HepG2 (cell line): Measurements from ENCODE around the gene ZBTB7B. TPM values are rescaled to one million over a fixed set of nuclear protein-coding genes. Genes with fewer than 3 reads are reported as not detected.

Source experiments
- AGO1 ChIP-seq: fragments of 200-400 bp; formaldehyde crosslinking; IDR thresholded peaks from 2 replicates; pipeline ENCODE4 v1.6.1; 2017; ENCODE audit warnings: mild to moderate bottlenecking, low read depth, low read length, moderate library complexity; ENCODE audit not compliant: poor library complexity, severe bottlenecking
- AKAP8 ChIP-seq: sonication (generic); formaldehyde crosslinking; IDR thresholded peaks from 2 replicates; pipeline ENCODE4 v1.5.1; 2020; ENCODE audit warnings: mild to moderate bottlenecking, missing genetic modification reagents
- ARID4A ChIP-seq: sonication (generic); formaldehyde crosslinking; IDR thresholded peaks from 2 replicates; pipeline ENCODE4 v1.5.0; 2020; ENCODE audit warnings: mild to moderate bottlenecking, missing genetic modification reagents, borderline replicate concordance
- CREB3 ChIP-seq: sonication (generic); formaldehyde crosslinking; IDR thresholded peaks from 2 replicates; pipeline ENCODE4 v1.5.0; 2020; ENCODE audit warnings: missing genetic modification reagents
- MTF2 ChIP-seq: sonication (generic); formaldehyde crosslinking; IDR thresholded peaks from 2 replicates; pipeline ENCODE4 v1.5.0; 2020; ENCODE audit warnings: missing genetic modification reagents, borderline replicate concordance
- MXD1 ChIP-seq: sonication (generic); formaldehyde crosslinking; IDR thresholded peaks from 2 replicates; pipeline ENCODE4 v1.4.0; 2020; ENCODE audit warnings: mild to moderate bottlenecking, missing genetic modification reagents
- PHF21A ChIP-seq: sonication (generic); formaldehyde crosslinking; IDR thresholded peaks from 2 replicates; pipeline ENCODE4 v1.5.0; 2020; ENCODE audit warnings: mild to moderate bottlenecking, missing genetic modification reagents
- RNF2 ChIP-seq: fragments of 450-650 bp; conservative IDR thresholded peaks from 2 replicates; pipeline ENCODE4 v1.6.1; 2016; ENCODE audit warnings: low read depth
- SMC3 ChIP-seq: IDR thresholded peaks from 2 replicates; pipeline ENCODE4 v1.6.1; 2011; ENCODE audit warnings: low read length, improper control_type of control experiment
- TMF1 ChIP-seq: sonication (generic); formaldehyde crosslinking; IDR thresholded peaks from 2 replicates; pipeline ENCODE4 v1.8.1; 2022; ENCODE audit warnings: low read depth, missing genetic modification reagents
- TRAFD1 ChIP-seq: sonication (generic); formaldehyde crosslinking; IDR thresholded peaks from 2 replicates; pipeline ENCODE4 v1.5.1; 2020; ENCODE audit warnings: missing genetic modification reagents, mild to moderate bottlenecking, borderline replicate concordance
- ZBTB4 ChIP-seq: sonication (generic); formaldehyde crosslinking; IDR thresholded peaks from 2 replicates; pipeline ENCODE4 v1.4.0; 2020; ENCODE audit warnings: missing genetic modification reagents, mild to moderate bottlenecking, borderline replicate concordance
- ZNF207 ChIP-seq: fragments of 450-650 bp; IDR thresholded peaks from 2 replicates; pipeline ENCODE4 v1.6.1; 2016; ENCODE audit warnings: antibody characterized with exemption, borderline replicate concordance
- ZNF24 ChIP-seq: fragments of 450-650 bp; IDR thresholded peaks from 2 replicates; pipeline ENCODE4 v1.6.1; 2017; ENCODE audit warnings: antibody characterized with exemption, mild to moderate bottlenecking
- ZNF484 ChIP-seq: sonication (generic); formaldehyde crosslinking; IDR thresholded peaks from 2 replicates; pipeline ENCODE4 v1.5.1; 2020; ENCODE audit warnings: mild to moderate bottlenecking, low read depth, missing genetic modification reagents, borderline replicate concordance
- ZNF883 ChIP-seq: sonication (generic); formaldehyde crosslinking; IDR thresholded peaks from 2 replicates; pipeline ENCODE4 v1.5.1; 2020; ENCODE audit warnings: mild to moderate bottlenecking, missing genetic modification reagents; ENCODE audit errors: not compliant biosample characterization
- polyA plus RNA-seq, 8 experiments: library from polyadenylated mRNA; depleted of rRNA in 3 of 8; stranded (reverse) in 7 of 8; unstranded in 1 of 8; fragments of >200 nt; fragmentation: Illumina TruSeq in 4 of 8; extraction: Trizol in 4 of 8; gene quantifications; 2 replicates each; pipeline versions ENCODE4 v1.2.1 to v1.2.3, GENCODE V29; 2011 to 2016; ENCODE audit warnings: low read depth in 4 of 8, missing spikeins in 1 of 8, mixed read lengths in 1 of 8; ENCODE audit not compliant: insufficient read depth in 1 of 8
- total RNA-seq, 5 experiments: library from RNA; depleted of rRNA; stranded (reverse); fragments of >200 nt; fragmentation: Illumina TruSeq; extraction: Trizol; gene quantifications; 2 replicates each; pipeline ENCODE4 v1.2.3, GENCODE V29; 2016; ENCODE audit warnings: low read depth in 1 of 5

The ZBTB7B gene
- total and polyA plus RNA-seq, 2 of the 13 experiments (the other 11 are each of a cell fraction or from before 2014, with no cell fraction given): 15.5 to 17.5 TPM

- TF ChIP-seq ZBTB4 (CRISPR knock-in tag): no peak; the same call in 1 of the 2 replicates
- no peak for TF ChIP-seq ZNF484
- peak; percentile 57; the same call in 1 of the 2 replicates for TF ChIP-seq MXD1 (CRISPR knock-in tag)
- no peak for TF ChIP-seq SMC3
- TF ChIP-seq AGO1: peak; percentile 14
- no peak for TF ChIP-seq MTF2 (CRISPR knock-in tag)
- TF ChIP-seq TMF1: no peak
- TF ChIP-seq ZNF883: no peak
- TF ChIP-seq CREB3: no peak
- TF ChIP-seq ARID4A (CRISPR knock-in tag): no peak; the same call in 1 of the 2 replicates
- no peak for TF ChIP-seq TRAFD1 (CRISPR knock-in tag)
- no peak for TF ChIP-seq RNF2
- TF ChIP-seq ZNF207: no peak
- TF ChIP-seq ZNF24: no peak
- TF ChIP-seq AKAP8 (CRISPR knock-in tag): no peak; the same call in none of the 2 replicates
- TF ChIP-seq PHF21A: peak; percentile 38; the same call in 1 of the 2 replicates
These were observed 2.8 kb upstream of the ZBTB7B start (continued) for GRCh38 chr1:154999571-155000410.
